IMR-90 (cell line): ENCODE results near the gene FARS2. TPM values are rescaled to one million over a fixed set of nuclear protein-coding genes. Genes with fewer than 3 reads are reported as not detected.
A peak's percentile ranks its signal among the peaks of the same experiment; 100 is the strongest.

Experiments
- ATAC-seq: fragments of 200-7000 bp; cut with Tn5 transposase; 2 replicates; pipeline ENCODE4 v1.9.1; 2020; ENCODE audit warnings: low read depth, mild to moderate bottlenecking, moderate library complexity
- BruUV-seq: library from RNA; stranded (reverse); fragments of 400-500 nt; replicated peaks from 2 replicates; lab custom pipeline; 2021; lab: Mats Ljungman, UMichigan
- CTCF ChIA-PET: fragments of 300-600 bp; formaldehyde crosslinking; extraction: SDS; loops from one replicate; lab custom pipeline; 2021; ENCODE audit warnings: antibody characterized with exemption; lab: Yijun Ruan, JAX
- POLR2A ChIA-PET: fragments of 300-600 bp; sonication (Branson Sonifier 250); formaldehyde crosslinking; loops from one replicate; lab custom pipeline; 2022; ENCODE audit warnings: antibody characterized with exemption; ENCODE audit not compliant: unreplicated experiment; lab: Charles Lee
- DNase-seq: peaks from one replicate; pipeline ENCODE4 v3.0.0; 2013
- H2AFZ ChIP-seq: replicated peaks from 2 replicates; pipeline ENCODE3; 2013; ENCODE audit warnings: low read length, mild to moderate bottlenecking; ENCODE audit not compliant: poor library complexity
- H2AK5ac ChIP-seq: 2 replicates; pipeline ENCODE4 v1.6.1; 2013; ENCODE audit warnings: low read depth, low read length, inconsistent platforms
- H2AK9ac ChIP-seq: replicated peaks from 2 replicates; pipeline ENCODE3; 2013; ENCODE audit warnings: mild to moderate bottlenecking, low read depth, low read length, moderate library complexity; ENCODE audit not compliant: poor library complexity
- H2BK120ac ChIP-seq: 2 replicates; pipeline ENCODE4 v1.6.1; 2013; ENCODE audit warnings: low read depth, low read length, inconsistent platforms
- H2BK15ac ChIP-seq: 3 replicates; pipeline ENCODE4 v1.6.1; 2013; ENCODE audit warnings: low read depth, low read length, inconsistent platforms
- H2BK20ac ChIP-seq: 2 replicates; pipeline ENCODE4 v1.6.1; 2013; ENCODE audit warnings: low read depth, mild to moderate bottlenecking, inconsistent platforms, low read length, moderate library complexity
- H2BK5ac ChIP-seq: 2 replicates; pipeline ENCODE4 v1.6.1; 2013; ENCODE audit warnings: mild to moderate bottlenecking, low read depth, low read length, inconsistent platforms; ENCODE audit not compliant: poor library complexity, severe bottlenecking
- H3K14ac ChIP-seq: replicated peaks from 2 replicates; pipeline ENCODE4 v1.6.1; 2013; ENCODE audit warnings: low read depth, low read length, inconsistent platforms
- H3K18ac ChIP-seq: 2 replicates; pipeline ENCODE4 v1.6.1; 2013; ENCODE audit warnings: low read depth, low read length, control low read depth
- H3K23ac ChIP-seq: 2 replicates; pipeline ENCODE4 v1.6.1; 2013; ENCODE audit warnings: low read depth, low read length, inconsistent platforms
- H3K27ac ChIP-seq: 2 replicates; pipeline ENCODE4 v1.5.1; 2013; ENCODE audit warnings: mild to moderate bottlenecking, control low read depth, low read length; ENCODE audit not compliant: insufficient read depth
- H3K27me3 ChIP-seq: 2 replicates; pipeline ENCODE4 v1.6.1; 2013; ENCODE audit warnings: low read length; ENCODE audit not compliant: control insufficient read depth, insufficient read depth
- H3K36me3 ChIP-seq: 2 replicates; pipeline ENCODE4 v1.6.1; 2013; ENCODE audit warnings: low read length, mixed read lengths; ENCODE audit not compliant: control insufficient read depth, insufficient read depth
- H3K4ac ChIP-seq: 2 replicates; pipeline ENCODE4 v1.6.1; 2013; ENCODE audit warnings: low read depth, low read length, inconsistent platforms
- H3K4me1 ChIP-seq: 2 replicates; pipeline ENCODE4 v1.6.1; 2013; ENCODE audit warnings: low read length, mixed read lengths; ENCODE audit not compliant: control insufficient read depth, insufficient read depth
- H3K4me2 ChIP-seq: 2 replicates; pipeline ENCODE4 v1.6.1; 2013; ENCODE audit warnings: low read depth, mild to moderate bottlenecking, control low read depth, low read length, moderate library complexity
- H3K4me3 ChIP-seq: 2 replicates; pipeline ENCODE4 v1.5.1; 2013; ENCODE audit warnings: low read depth, mild to moderate bottlenecking, control low read depth, low read length, moderate library complexity; ENCODE audit not compliant: insufficient read depth
- H3K56ac ChIP-seq: 2 replicates; pipeline ENCODE4 v1.6.1; 2013; ENCODE audit warnings: low read length, inconsistent platforms; ENCODE audit not compliant: insufficient read depth; ENCODE audit errors: extremely low read depth
- H3K79me1 ChIP-seq, 2 experiments: 2 replicates each; pipeline ENCODE4 v1.6.1; 2013; ENCODE audit warnings: low read length in 2 of 2, inconsistent platforms in 1 of 2, low read depth in 1 of 2
- H3K9ac ChIP-seq: 2 replicates; pipeline ENCODE4 v1.6.1; 2013; ENCODE audit warnings: low read depth, low read length, control low read depth
- H3K9me1 ChIP-seq: 2 replicates; pipeline ENCODE4 v1.6.1; 2013; ENCODE audit warnings: low read length, inconsistent platforms; ENCODE audit not compliant: insufficient read depth
- H3K9me3 ChIP-seq: 2 replicates; pipeline ENCODE4 v1.6.1; 2013; ENCODE audit warnings: low read length; ENCODE audit not compliant: control insufficient read depth, insufficient read depth
- H4K20me1 ChIP-seq: 2 replicates; pipeline ENCODE4 v1.6.1; 2013; ENCODE audit warnings: low read length, inconsistent platforms; ENCODE audit not compliant: insufficient read depth
- H4K5ac ChIP-seq: 2 replicates; pipeline ENCODE4 v1.6.1; 2013; ENCODE audit warnings: mild to moderate bottlenecking, low read depth, low read length, control low read depth
- H4K8ac ChIP-seq, 2 experiments: 2 replicates each; pipeline ENCODE4 v1.6.1; 2013; ENCODE audit warnings: low read depth in 2 of 2, low read length in 2 of 2, control low read depth in 1 of 2, inconsistent platforms in 1 of 2
- H4K91ac ChIP-seq: 2 replicates; pipeline ENCODE4 v1.6.1; 2013; ENCODE audit warnings: low read depth, low read length, inconsistent platforms; ENCODE audit not compliant: insufficient read depth
- CEBPB ChIP-seq: IDR thresholded peaks from 2 replicates; pipeline ENCODE4 v1.6.1; 2012; ENCODE audit warnings: low read depth, low read length, improper control_type of control experiment
- SMC3 ChIP-seq: fragments of 150-350 bp; IDR thresholded peaks from 2 replicates; pipeline ENCODE4 v1.6.1; 2016; ENCODE audit warnings: low read depth, mild to moderate bottlenecking, antibody characterized with exemption, low read length, moderate library complexity
- WGBS, 2 experiments: methylation state at CpG; one replicate each; pipeline versions ENCODE4 v1.1.5 to v1.1.7; 2013; ENCODE audit warnings: missing lambda C conversion rate in 2 of 2; ENCODE audit not compliant: insufficient read length in 1 of 2; ENCODE audit errors: extremely low coverage in 2 of 2; 5-methylcytosine and 5-hydroxymethylcytosine counted together
- dilution Hi-C: fragments of 300-500 bp; cut with HindIII; formaldehyde crosslinking; loops from one replicate; pipeline ENCODE4 v1.14.3; 2018; ENCODE audit warnings: low sequenced_read_pairs; ENCODE audit not compliant: unreplicated experiment
- in situ Hi-C: fragments of 300-500 bp; cut with MboI; formaldehyde crosslinking; loops from 3 replicates; pipeline ENCODE4 v1.14.3; 2019; ENCODE audit warnings: low sequenced_read_pairs, inconsistent platforms, mixed read lengths
- intact Hi-C: fragments of 100-400 bp; cut with micrococcal nuclease; formaldehyde crosslinking; loops from 2 replicates; pipeline ENCODE4 v1.10.0; 2022
- polyA plus RNA-seq, 3 experiments: library from polyadenylated mRNA; depleted of rRNA; stranded (reverse); fragments of >200 nt; gene quantifications; 2 replicates each; pipeline ENCODE4 v1.2.3, GENCODE V29; 2012; ENCODE audit warnings: low replicate concordance in 1 of 3
- total RNA-seq: library from RNA; depleted of rRNA; stranded (reverse); fragments of >200 nt; gene quantifications from 2 replicates; pipeline ENCODE4 v1.2.3, GENCODE V29; 2012

The FARS2 gene
- total and polyA plus RNA-seq, 2 of the 4 experiments (the other 2 are of a cell fraction) = 12.1 to 28.9 TPM

DNA sequence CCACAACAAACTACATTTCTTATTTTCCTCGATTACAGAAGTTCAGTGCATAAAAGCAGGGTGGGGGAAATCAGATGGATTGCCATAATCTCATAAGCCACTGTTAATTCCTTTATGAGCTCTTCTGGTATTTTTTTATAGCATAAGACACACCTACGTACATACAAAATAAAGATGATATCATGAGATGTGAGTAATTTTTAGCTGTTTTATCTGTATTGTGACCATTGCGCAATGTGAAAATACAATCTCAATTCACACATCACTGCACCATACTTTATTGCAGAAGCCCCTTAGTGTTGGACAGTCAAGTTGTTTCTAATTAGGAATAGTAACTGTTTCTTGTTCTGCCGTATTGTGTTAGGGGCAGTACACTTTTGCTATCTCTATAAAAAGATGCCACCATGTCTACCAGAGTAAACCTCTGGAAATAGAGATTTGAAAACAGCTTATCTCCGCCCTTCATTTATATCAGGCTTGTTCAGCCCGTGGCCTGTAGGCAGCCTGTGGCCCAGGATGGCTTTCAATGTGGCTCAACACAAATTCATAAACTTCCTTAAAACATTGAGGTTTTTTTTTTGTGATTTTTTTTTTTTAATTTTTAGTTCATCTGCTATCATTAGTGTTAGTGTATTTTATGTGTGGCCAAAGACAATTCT lies 90.4 kb downstream of the FARS2 start:
- no peak for ATAC-seq
- Histone ChIP-seq H3K23ac (no peak overlapping the region), H2BK120ac (no peak overlapping the region), H3K4me3 (no peak overlapping the region), H3K56ac (no peak overlapping the region), H4K20me1 (no peaks in the 10 kb centered on the region), H3K18ac (no peak overlapping the region), H4K8ac (no peak overlapping the region), H2AFZ (no peak overlapping the region), H3K79me1 (peaks cover 2 to 5% of the 10 kb centered on the region in 2 experiments; a peak in 1 of 4 replicates), H2BK20ac (no peak overlapping the region), H3K9ac (no peak overlapping the region), H2AK5ac (no peak overlapping the region), H3K27ac (no peak overlapping the region), H3K36me3 (no peaks in the 10 kb centered on the region), H2BK5ac (no peak overlapping the region), H3K4ac (no peak overlapping the region), H4K91ac (no peak overlapping the region), H4K5ac (no peak overlapping the region), H3K9me3 (no peaks in the 10 kb centered on the region), H3K27me3 (no peaks in the 10 kb centered on the region), H2AK9ac (no peak overlapping the region), H3K4me1 (no peaks in the 10 kb centered on the region), H2BK15ac (no peak overlapping the region), H3K14ac (no peak overlapping the region), H3K9me1 (no peaks in the 10 kb centered on the region), H3K4me2 (no peak overlapping the region)
- no TSS peak for BruUV-seq
- CTCF ChIA-PET = interaction anchor here (0.6 kb wide), 1 partner anchor 1866 kb away, joined by 3 read pairs; no protein-coding TSS in a partner anchor
- POLR2A ChIA-PET = interaction anchor here (0.6 kb wide), 1 partner anchor 369 kb away, joined by 3 read pairs; no protein-coding TSS in a partner anchor
- in situ Hi-C loops (no loop called here), dilution Hi-C loops (no loop called here), intact Hi-C loops (no loop called here)
- peak; percentile 94 for TF ChIP-seq CEBPB
- no peak for TF ChIP-seq SMC3
- DNase-seq = no peak
- no CpG with 5 or more reads among the region's 6 CpGs for WGBS, 2 experiments
